ENCODE results near the gene PDLIM7.
A peak's percentile ranks its signal among the peaks of the same experiment; 100 is the strongest.
"Not testable (repeated sequence)": the region's sequence is repeated elsewhere in the genome, so short reads cannot be mapped to it uniquely, and the experiment has no call there.

The PDLIM7 gene

GRCh38 chr5:177497292-177498012 lies at the start of gene PDLIM7:
PDLIM7 (minus strand) TSS chr5:177497604; CDS start chr5:177496512, 1,092 bp downstream.
- intact Hi-C loops (cut with DNase I) = loop anchor here (5.0 kb wide), 1 partner anchor 95 kb away; the partner anchor contains the start of gene PFN3
- peak; percentile 67 to 98 (median 86) for DNase-seq

- intact Hi-C loops (cut with DNase I) = no loop called here
- DNase-seq = peak in 1 of 10 donors; percentile 5
These were observed 48.9 kb upstream of the PDLIM7 start for GRCh38 chr5:177546258-177546741.

GRCh38 chr5:177545487-177546257 lies 48.3 kb upstream of the PDLIM7 start:
- intact Hi-C loops (cut with DNase I) = no loop called here
- DNase-seq = no peak

- peak in 1 of 10 donors; percentile 12 for DNase-seq
- intact Hi-C loops (cut with DNase I) = no loop called here
These were observed 45.5 kb upstream of the PDLIM7 start for GRCh38 chr5:177542816-177543465.

GRCh38 chr5:177540438-177540837 lies 43.0 kb upstream of the PDLIM7 start:
- peak in 1 of 10 donors; percentile 61 for DNase-seq
- intact Hi-C loops (cut with DNase I) = no loop called here

GRCh38 chr5:177539411-177539810 lies 42.0 kb upstream of the PDLIM7 start:
- no peak for DNase-seq
- intact Hi-C loops (cut with DNase I) = no loop called here

- DNase-seq = peak in 1 of 10 donors; percentile 50
- intact Hi-C loops (cut with DNase I) = no loop called here
These were observed 41.5 kb upstream of the PDLIM7 start for GRCh38 chr5:177538876-177539275.

- intact Hi-C loops (cut with DNase I) = no loop called here
These were observed 40.3 kb upstream of the PDLIM7 start for GRCh38 chr5:177537389-177538361.

GRCh38 chr5:177536386-177536785 lies 39.0 kb upstream of the PDLIM7 start:
- intact Hi-C loops (cut with DNase I) = no loop called here
- DNase-seq = peak in 1 of 10 donors; percentile 66

More at GRCh38 chr5:177537389-177538361, 40.3 kb upstream of the PDLIM7 start:
- DNase-seq = peak in 5 of 10 donors; percentile 42 to 90 (median 59)

- intact Hi-C loops (cut with DNase I) = no loop called here
- peak in 5 of 10 donors; percentile 29 to 90 (median 55) for DNase-seq
These were observed 37.7 kb upstream of the PDLIM7 start for GRCh38 chr5:177535125-177535524.

GRCh38 chr5:177534433-177534832 lies 37.0 kb upstream of the PDLIM7 start:
- DNase-seq = peak in 1 of 10 donors; percentile 12
- intact Hi-C loops (cut with DNase I) = not testable (repeated sequence)

GRCh38 chr5:177531209-177531940 lies 34.0 kb upstream of the PDLIM7 start:
- intact Hi-C loops (cut with DNase I) = no loop called here
- peak in 1 of 10 donors; percentile 50 for DNase-seq

- peak in 1 of 10 donors; percentile 20 for DNase-seq
- intact Hi-C loops (cut with DNase I) = no loop called here
These were observed 33.2 kb upstream of the PDLIM7 start for GRCh38 chr5:177530638-177531037.

GRCh38 chr5:177529247-177530203 lies 32.1 kb upstream of the PDLIM7 start:
- peak in 1 of 10 donors; percentile 35 for DNase-seq
- intact Hi-C loops (cut with DNase I) = no loop called here

GRCh38 chr5:177528631-177529030 lies 31.2 kb upstream of the PDLIM7 start:
- peak in 1 of 10 donors; percentile 56 for DNase-seq

GRCh38 chr5:177527595-177527994 lies 30.2 kb upstream of the PDLIM7 start:
- DNase-seq = peak in 1 of 10 donors; percentile 36
- intact Hi-C loops (cut with DNase I) = no loop called here

More at GRCh38 chr5:177528631-177529030, 31.2 kb upstream of the PDLIM7 start:
- intact Hi-C loops (cut with DNase I) = no loop called here

- intact Hi-C loops (cut with DNase I) = no loop called here
- peak in 1 of 10 donors; percentile 12 for DNase-seq
These were observed 29.4 kb upstream of the PDLIM7 start for GRCh38 chr5:177526791-177527190.

- peak in 1 of 10 donors; percentile 5 for DNase-seq
- intact Hi-C loops (cut with DNase I) = no loop called here
These were observed 28.8 kb upstream of the PDLIM7 start for GRCh38 chr5:177526191-177526590.

All from posterior cingulate gyrus (tissue), 11 donors.